ENCODE results near the gene CCR1.

DNA sequence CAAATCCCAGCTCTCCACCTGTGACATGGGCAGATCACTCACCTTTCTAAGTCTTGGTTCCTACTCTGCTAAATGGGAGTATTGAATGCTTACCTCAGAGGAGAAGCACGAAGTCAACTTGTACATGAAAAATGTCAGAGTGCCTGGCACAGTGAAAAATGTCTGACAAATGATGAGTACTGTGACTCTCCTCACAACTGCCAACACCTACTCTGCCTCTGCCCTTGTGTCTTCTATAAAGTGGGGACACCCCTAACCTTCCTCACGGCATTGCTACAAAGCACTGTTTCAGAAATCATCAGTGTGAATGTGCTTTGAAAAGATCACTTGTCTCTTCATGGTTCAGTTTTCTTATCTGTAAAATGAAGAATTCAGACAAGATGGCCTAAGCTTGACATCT is 940 bp upstream of the CCR1 start:
- TF ChIP-seq, protein P1, sequence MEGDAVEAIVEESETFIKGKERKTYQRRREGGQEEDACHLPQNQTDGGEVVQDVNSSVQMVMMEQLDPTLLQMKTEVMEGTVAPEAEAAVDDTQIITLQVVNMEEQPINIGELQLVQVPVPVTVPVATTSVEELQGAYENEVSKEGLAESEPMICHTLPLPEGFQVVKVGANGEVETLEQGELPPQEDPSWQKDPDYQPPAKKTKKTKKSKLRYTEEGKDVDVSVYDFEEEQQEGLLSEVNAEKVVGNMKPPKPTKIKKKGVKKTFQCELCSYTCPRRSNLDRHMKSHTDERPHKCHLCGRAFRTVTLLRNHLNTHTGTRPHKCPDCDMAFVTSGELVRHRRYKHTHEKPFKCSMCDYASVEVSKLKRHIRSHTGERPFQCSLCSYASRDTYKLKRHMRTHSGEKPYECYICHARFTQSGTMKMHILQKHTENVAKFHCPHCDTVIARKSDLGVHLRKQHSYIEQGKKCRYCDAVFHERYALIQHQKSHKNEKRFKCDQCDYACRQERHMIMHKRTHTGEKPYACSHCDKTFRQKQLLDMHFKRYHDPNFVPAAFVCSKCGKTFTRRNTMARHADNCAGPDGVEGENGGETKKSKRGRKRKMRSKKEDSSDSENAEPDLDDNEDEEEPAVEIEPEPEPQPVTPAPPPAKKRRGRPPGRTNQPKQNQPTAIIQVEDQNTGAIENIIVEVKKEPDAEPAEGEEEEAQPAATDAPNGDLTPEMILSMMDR (IDR thresholded peaks at IDR 0.05; ENCODE audit: low read depth, low read length, poor library complexity, severe bottlenecking): no peak
- no peak for TF ChIP-seq EZH2phosphoT487 (IDR thresholded peaks at IDR 0.05; ENCODE audit: borderline replicate concordance, low read length)
